ENCODE measurements around the gene NACC2.

GRCh38 chr9:136019041-136019680 lies 75.9 kb downstream of the NACC2 start:
- TF ChIP-seq CTCF (IDR thresholded peaks at IDR 0.05) (no peak), POLR2A (IDR thresholded peaks at IDR 0.05) (no peak), POLR2AphosphoS5 (IDR thresholded peaks at IDR 0.05) (no peak)
